Epithelial cell of proximal tubule (primary cell): Measurements from ENCODE around the gene MET. TPM values are rescaled to one million over a fixed set of nuclear protein-coding genes. Genes with fewer than 3 reads are reported as not detected.

Source experiments
- DNase-seq: peaks from one replicate; pipeline ENCODE4 v3.0.0-alpha.2; 2011; ENCODE audit warnings: low read depth
- H3K4me3 ChIP-seq: 2 replicates; pipeline ENCODE4 v1.5.1; 2011; ENCODE audit warnings: low read depth, mild to moderate bottlenecking, low read length
- total RNA-seq: library from RNA; depleted of rRNA; stranded (reverse); fragments of >200 nt; gene quantifications from 2 replicates; pipeline ENCODE4 v1.2.3, GENCODE V29; 2015
- TF ChIP-seq, protein P1 (sequence below): conservative IDR thresholded peaks from 2 replicates; pipeline ENCODE4 v1.5.1; 2012; ENCODE audit warnings: low read depth, mild to moderate bottlenecking, low read length

Gene MET
- total RNA-seq, 1 donor from 2014 or later = 155 TPM

DNA sequence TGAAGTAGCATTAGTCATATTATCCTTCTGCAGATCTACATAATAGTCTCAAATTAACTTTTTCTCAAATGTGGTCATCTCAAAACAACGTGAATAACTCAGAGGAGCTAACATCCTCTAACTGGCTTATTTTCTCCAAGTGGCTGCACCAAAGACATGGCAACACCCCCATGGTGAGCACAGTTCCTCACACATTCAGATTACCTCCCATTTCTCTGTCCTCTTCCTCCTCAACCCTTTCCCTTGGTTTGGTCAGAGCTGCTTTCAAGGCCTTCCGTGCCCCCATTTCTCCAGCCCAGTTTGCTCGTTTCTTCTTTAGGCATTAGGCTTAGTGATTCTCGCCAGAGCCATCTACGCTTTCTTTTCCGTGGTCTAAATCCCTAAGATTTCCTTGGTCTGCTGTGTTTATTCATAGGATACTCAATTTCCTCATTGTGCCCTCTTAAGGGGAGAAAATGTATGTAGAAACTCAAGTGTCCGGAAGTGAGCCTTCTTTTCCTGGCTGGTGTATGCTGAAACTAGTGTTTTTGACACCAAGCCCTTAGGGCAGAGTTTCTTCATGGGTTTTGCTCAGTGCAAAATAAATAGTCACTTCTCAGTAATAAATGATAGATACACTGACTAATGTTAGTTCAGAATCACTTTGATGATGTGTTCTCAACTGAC, 2.6 kb downstream of the MET start:
- H3K4me3 ChIP-seq = peak overlapping the region; percentile 78
- TF ChIP-seq, protein P1, sequence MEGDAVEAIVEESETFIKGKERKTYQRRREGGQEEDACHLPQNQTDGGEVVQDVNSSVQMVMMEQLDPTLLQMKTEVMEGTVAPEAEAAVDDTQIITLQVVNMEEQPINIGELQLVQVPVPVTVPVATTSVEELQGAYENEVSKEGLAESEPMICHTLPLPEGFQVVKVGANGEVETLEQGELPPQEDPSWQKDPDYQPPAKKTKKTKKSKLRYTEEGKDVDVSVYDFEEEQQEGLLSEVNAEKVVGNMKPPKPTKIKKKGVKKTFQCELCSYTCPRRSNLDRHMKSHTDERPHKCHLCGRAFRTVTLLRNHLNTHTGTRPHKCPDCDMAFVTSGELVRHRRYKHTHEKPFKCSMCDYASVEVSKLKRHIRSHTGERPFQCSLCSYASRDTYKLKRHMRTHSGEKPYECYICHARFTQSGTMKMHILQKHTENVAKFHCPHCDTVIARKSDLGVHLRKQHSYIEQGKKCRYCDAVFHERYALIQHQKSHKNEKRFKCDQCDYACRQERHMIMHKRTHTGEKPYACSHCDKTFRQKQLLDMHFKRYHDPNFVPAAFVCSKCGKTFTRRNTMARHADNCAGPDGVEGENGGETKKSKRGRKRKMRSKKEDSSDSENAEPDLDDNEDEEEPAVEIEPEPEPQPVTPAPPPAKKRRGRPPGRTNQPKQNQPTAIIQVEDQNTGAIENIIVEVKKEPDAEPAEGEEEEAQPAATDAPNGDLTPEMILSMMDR = no peak
- no peak for DNase-seq

GRCh38 chr7:116675812-116676355, 3.9 kb downstream of the MET start:
- H3K4me3 ChIP-seq = peak overlapping the region; percentile 78
- TF ChIP-seq, protein P1 = no peak
- no peak for DNase-seq

- TF ChIP-seq, protein P1 = no peak
Measured at GRCh38 chr7:116678780-116679179, 6.8 kb downstream of the MET start.

DNA sequence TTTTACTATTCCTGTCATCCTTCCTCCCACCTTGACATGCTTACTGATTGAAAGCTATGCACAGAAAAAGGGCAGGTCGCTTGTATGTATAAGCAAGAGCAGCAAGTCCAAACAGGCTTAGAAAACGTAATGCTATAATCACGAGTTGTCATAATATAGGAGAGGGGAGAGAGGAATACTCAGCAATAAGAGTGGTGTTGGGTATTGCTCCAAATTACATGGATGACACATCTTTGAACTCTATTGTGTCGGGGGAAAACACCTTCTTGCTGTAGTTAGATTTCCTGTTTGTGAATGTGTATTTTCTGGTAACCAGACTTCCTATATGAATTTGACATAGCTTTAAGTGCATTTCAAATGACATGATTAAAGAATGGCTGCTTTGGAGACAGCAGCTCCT, 7.5 kb downstream of the MET start:
- H3K4me3 ChIP-seq = peak overlapping the region; percentile 14
- no peak for DNase-seq
- TF ChIP-seq, protein P1 = no peak

More at GRCh38 chr7:116678780-116679179, 6.8 kb downstream of the MET start:
- no peak for DNase-seq
- H3K4me3 ChIP-seq = peak overlapping the region; percentile 78

- no peak overlapping the region for H3K4me3 ChIP-seq
- TF ChIP-seq, protein P1 = no peak
- no peak for DNase-seq
Measured at GRCh38 chr7:116683786-116684185, 11.8 kb downstream of the MET start.

GRCh38 chr7:116686033-116686432, 14.0 kb downstream of the MET start:
- peak overlapping the region; percentile 29 for H3K4me3 ChIP-seq
- DNase-seq = no peak
- TF ChIP-seq, protein P1 = no peak

GRCh38 chr7:116686812-116687419, 14.9 kb downstream of the MET start:
- TF ChIP-seq, protein P1 = no peak
- peak overlapping the region; percentile 29 for H3K4me3 ChIP-seq
- DNase-seq = no peak
